Central memory CD8-positive, alpha-beta T cell (primary cell): ENCODE measurements around the gene AFP.
A peak's percentile ranks its signal among the peaks of the same experiment; 100 is the strongest.

Experiments used
- ATAC-seq: fragments of 150-1000 bp; cut with Tn5 transposase; replicated peaks from 2 replicates; pipeline ENCODE4 v1.10.0; 2022; ENCODE audit warnings: mild to moderate bottlenecking, moderate FRiP score, moderate number of reproducible peaks; ENCODE audit not compliant: poor library complexity, severe bottlenecking; ENCODE audit errors: extremely low read depth
- DNase-seq, 2 donors: peaks; one replicate each; pipeline ENCODE4 v3.0.0; 2021; ENCODE audit warnings: low spot score in 2 of 2
- H3K27ac Mint-ChIP-seq: one replicate; pipeline ENCODE4 v1.8.0; 2022; ENCODE audit warnings: low read depth, mild to moderate bottlenecking, moderate library complexity, mixed read lengths
- H3K27me3 Mint-ChIP-seq: one replicate; pipeline ENCODE4 v1.8.0; 2022; ENCODE audit warnings: mixed read lengths
- H3K36me3 Mint-ChIP-seq: one replicate; pipeline ENCODE4 v1.8.0; 2022; ENCODE audit warnings: mild to moderate bottlenecking, moderate library complexity, mixed read lengths; ENCODE audit not compliant: insufficient read depth
- H3K4me1 Mint-ChIP-seq: one replicate; pipeline ENCODE4 v1.8.0; 2022; ENCODE audit warnings: mixed read lengths
- H3K4me3 Mint-ChIP-seq: one replicate; pipeline ENCODE4 v1.8.0; 2022; ENCODE audit warnings: mild to moderate bottlenecking, moderate library complexity, mixed read lengths
- H3K9me3 Mint-ChIP-seq: one replicate; pipeline ENCODE4 v1.8.0; 2022; ENCODE audit warnings: mixed read lengths

The AFP gene

GRCh38 chr4:73460913-73461522 is 25.0 kb downstream of the AFP start:
- DNase-seq (no peak), ATAC-seq (no peak)
- Mint-ChIP-seq H3K9me3 (no peaks in the 10 kb centered on the region), H3K4me1 (no peaks in the 10 kb centered on the region), H3K36me3 (no peaks in the 10 kb centered on the region), H3K27me3 (no peaks in the 10 kb centered on the region), H3K4me3 (no peak overlapping the region), H3K27ac (peak overlapping the region; percentile 77)

- peaks cover 20% of the 10 kb centered on the region for H3K9me3 Mint-ChIP-seq
- H3K27ac Mint-ChIP-seq, result no peak overlapping the region
- DNase-seq (no peak), ATAC-seq (no peak)
- H3K27me3 Mint-ChIP-seq, result no peaks in the 10 kb centered on the region
- H3K4me3 Mint-ChIP-seq, result no peak overlapping the region
- no peaks in the 10 kb centered on the region for H3K4me1 Mint-ChIP-seq
- no peaks in the 10 kb centered on the region for H3K36me3 Mint-ChIP-seq
Measured at GRCh38 chr4:73468170-73468569, 32.1 kb downstream of the AFP start.

- H3K4me1 Mint-ChIP-seq, result no peaks in the 10 kb centered on the region
- H3K4me3 Mint-ChIP-seq, result no peak overlapping the region
- no peaks in the 10 kb centered on the region for H3K27me3 Mint-ChIP-seq
- H3K36me3 Mint-ChIP-seq, result no peaks in the 10 kb centered on the region
- no peak overlapping the region for H3K27ac Mint-ChIP-seq
- ATAC-seq (no peak), DNase-seq (no peak)
- peaks cover 25% of the 10 kb centered on the region for H3K9me3 Mint-ChIP-seq
Measured at GRCh38 chr4:73470728-73471127, 34.7 kb downstream of the AFP start.

- Mint-ChIP-seq H3K27ac (no peak overlapping the region), H3K36me3 (no peaks in the 10 kb centered on the region), H3K27me3 (no peaks in the 10 kb centered on the region), H3K9me3 (peaks cover 15% of the 10 kb centered on the region), H3K4me1 (no peaks in the 10 kb centered on the region), H3K4me3 (no peak overlapping the region)
- ATAC-seq, result no peak
- DNase-seq, result no peak
Measured at GRCh38 chr4:73477176-73477575, 41.2 kb downstream of the AFP start.

DNA sequence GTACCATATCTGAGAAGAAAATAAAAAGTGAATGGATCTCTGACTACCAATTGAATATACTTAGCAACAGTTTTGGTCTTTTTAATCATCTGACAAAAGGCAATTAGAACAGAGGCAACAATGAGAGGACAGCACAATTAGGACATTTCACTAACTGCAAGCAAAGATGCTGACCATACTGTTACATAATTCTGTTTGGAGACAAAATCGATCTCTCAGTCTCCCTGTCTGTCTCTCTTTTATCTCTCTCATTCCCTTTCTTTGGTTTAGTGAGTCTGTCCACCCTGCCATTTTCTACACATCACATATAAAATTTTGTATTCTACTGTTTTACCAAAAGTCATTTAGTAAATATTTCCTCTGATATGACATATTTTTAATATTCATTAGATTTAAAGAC is 43.3 kb downstream of the AFP start:
- H3K4me1 Mint-ChIP-seq, result no peaks in the 10 kb centered on the region
- H3K36me3 Mint-ChIP-seq, result no peaks in the 10 kb centered on the region
- no peaks in the 10 kb centered on the region for H3K9me3 Mint-ChIP-seq
- no peak for ATAC-seq
- no peak overlapping the region for H3K27ac Mint-ChIP-seq
- no peak for DNase-seq
- no peak overlapping the region for H3K4me3 Mint-ChIP-seq
- no peaks in the 10 kb centered on the region for H3K27me3 Mint-ChIP-seq

- Mint-ChIP-seq H3K27me3 (no peaks in the 10 kb centered on the region), H3K4me3 (no peak within 1 kb of the TSS), H3K36me3 (no peaks in the 10 kb centered on the region), H3K9me3 (no peaks in the 10 kb centered on the region), H3K27ac (no peak within 1 kb of the TSS), H3K4me1 (no peaks in the 10 kb centered on the region)
- no peak for DNase-seq
- no peak for ATAC-seq
Measured at GRCh38 chr4:73481358-73481757, 45.3 kb downstream of the AFP start, which contains the start of gene AFM. Gene AFM, plus strand, starts transcription at chr4:73481745. Its CDS starts 31 bp downstream, at chr4:73481776.

DNA sequence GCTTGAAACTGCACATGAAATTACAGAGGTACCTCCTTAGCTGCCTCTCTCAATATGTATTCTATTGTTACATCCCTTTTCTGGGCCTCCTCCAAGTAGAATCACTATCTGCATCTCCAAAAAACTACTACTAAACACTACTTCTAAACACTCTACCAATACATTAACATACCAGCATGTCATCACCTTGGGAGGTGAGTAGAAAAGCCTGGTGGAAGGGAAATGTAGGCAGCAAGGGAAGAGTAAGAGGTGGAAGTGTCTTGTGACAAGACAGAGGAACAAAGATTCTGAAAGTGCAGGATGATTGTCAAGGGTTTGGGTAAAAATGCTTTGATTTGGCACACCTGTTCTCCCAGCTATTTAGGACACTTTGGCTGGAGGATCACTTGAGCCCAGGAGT is 49.1 kb downstream of the AFP start:
- H3K4me3 Mint-ChIP-seq, result no peak overlapping the region
- no peaks in the 10 kb centered on the region for H3K4me1 Mint-ChIP-seq
- no peaks in the 10 kb centered on the region for H3K9me3 Mint-ChIP-seq
- DNase-seq (no peak), ATAC-seq (no peak)
- no peaks in the 10 kb centered on the region for H3K27me3 Mint-ChIP-seq
- no peaks in the 10 kb centered on the region for H3K36me3 Mint-ChIP-seq
- no peak overlapping the region for H3K27ac Mint-ChIP-seq

- no peak for ATAC-seq
- no peaks in the 10 kb centered on the region for H3K36me3 Mint-ChIP-seq
- no peak overlapping the region for H3K4me3 Mint-ChIP-seq
- H3K27ac Mint-ChIP-seq, result no peak overlapping the region
- no peaks in the 10 kb centered on the region for H3K27me3 Mint-ChIP-seq
- H3K9me3 Mint-ChIP-seq, result no peaks in the 10 kb centered on the region
- H3K4me1 Mint-ChIP-seq, result no peaks in the 10 kb centered on the region
- DNase-seq, result no peak
Measured at GRCh38 chr4:73485596-73485995, 49.6 kb downstream of the AFP start.

DNA sequence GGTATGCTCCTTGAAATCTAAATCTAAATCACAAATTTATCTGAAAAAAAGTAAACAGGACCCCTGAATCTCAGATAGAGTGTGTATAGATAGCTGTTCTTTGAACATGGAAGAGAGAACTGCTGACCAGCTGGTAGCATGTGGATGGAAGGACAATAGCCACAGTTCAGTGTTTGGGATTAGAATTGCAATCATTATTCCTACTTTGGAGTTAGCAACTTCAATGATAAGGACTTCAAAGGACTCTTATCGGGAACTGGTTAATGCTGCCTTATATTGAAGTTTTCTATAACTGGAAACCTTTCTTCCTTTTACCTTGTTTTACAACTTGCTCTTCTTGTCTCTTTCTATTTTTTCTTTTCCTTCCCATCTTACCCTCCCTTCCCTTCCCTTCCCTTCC is 50.5 kb downstream of the AFP start:
- ATAC-seq, result no peak
- no peaks in the 10 kb centered on the region for H3K4me1 Mint-ChIP-seq
- H3K36me3 Mint-ChIP-seq, result no peaks in the 10 kb centered on the region
- H3K27ac Mint-ChIP-seq, result no peak overlapping the region
- H3K9me3 Mint-ChIP-seq, result no peaks in the 10 kb centered on the region
- H3K27me3 Mint-ChIP-seq, result no peaks in the 10 kb centered on the region
- no peak for DNase-seq
- no peak overlapping the region for H3K4me3 Mint-ChIP-seq

GRCh38 chr4:73487233-73487632 is 51.2 kb downstream of the AFP start:
- no peak for DNase-seq
- H3K4me3 Mint-ChIP-seq, result no peak overlapping the region
- no peaks in the 10 kb centered on the region for H3K9me3 Mint-ChIP-seq
- no peaks in the 10 kb centered on the region for H3K27me3 Mint-ChIP-seq
- no peaks in the 10 kb centered on the region for H3K4me1 Mint-ChIP-seq
- no peaks in the 10 kb centered on the region for H3K36me3 Mint-ChIP-seq
- H3K27ac Mint-ChIP-seq, result no peak overlapping the region
- no peak for ATAC-seq

GRCh38 chr4:73499996-73500765 is 64.2 kb downstream of the AFP start:
- no peaks in the 10 kb centered on the region for H3K4me1 Mint-ChIP-seq
- H3K27me3 Mint-ChIP-seq, result no peaks in the 10 kb centered on the region
- no peak for ATAC-seq
- no peaks in the 10 kb centered on the region for H3K36me3 Mint-ChIP-seq
- no peak overlapping the region for H3K27ac Mint-ChIP-seq
- no peak for DNase-seq
- H3K9me3 Mint-ChIP-seq, result no peaks in the 10 kb centered on the region
- no peak overlapping the region for H3K4me3 Mint-ChIP-seq

DNA sequence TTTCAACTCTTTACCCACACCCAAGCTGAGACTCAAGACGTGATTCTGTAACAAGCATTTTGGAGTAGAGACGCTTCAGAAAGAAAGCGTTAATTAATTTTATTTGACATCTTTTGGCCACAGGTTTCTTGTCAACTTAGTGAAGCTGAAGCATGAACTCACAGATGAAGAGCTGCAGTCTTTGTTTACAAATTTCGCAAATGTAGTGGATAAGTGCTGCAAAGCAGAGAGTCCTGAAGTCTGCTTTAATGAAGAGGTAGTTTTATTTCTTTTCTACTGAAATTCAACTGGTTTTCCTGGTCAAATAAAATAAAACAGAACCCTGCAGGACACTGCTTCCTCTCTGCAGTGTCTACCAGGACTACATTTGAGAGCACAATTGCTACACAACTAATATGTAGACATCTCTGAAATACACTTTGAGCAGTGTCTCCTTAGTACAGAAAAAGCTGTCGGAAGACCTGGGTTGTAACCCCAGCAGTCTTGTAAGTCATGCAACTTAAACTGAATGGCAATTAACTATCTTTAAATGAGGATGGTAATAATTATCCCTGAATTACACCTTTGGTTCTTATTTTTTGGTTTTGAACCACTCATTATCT is 65.7 kb downstream of the AFP start:
- Mint-ChIP-seq H3K9me3 (no peaks in the 10 kb centered on the region), H3K4me3 (no peak overlapping the region), H3K27ac (no peak overlapping the region), H3K27me3 (no peaks in the 10 kb centered on the region), H3K36me3 (no peaks in the 10 kb centered on the region), H3K4me1 (no peaks in the 10 kb centered on the region)
- no peak for DNase-seq
- no peak for ATAC-seq

GRCh38 chr4:73505567-73505966 is 69.5 kb downstream of the AFP start:
- H3K9me3 Mint-ChIP-seq, result no peaks in the 10 kb centered on the region
- no peak for DNase-seq
- H3K4me3 Mint-ChIP-seq, result no peak overlapping the region
- ATAC-seq, result no peak
- no peaks in the 10 kb centered on the region for H3K4me1 Mint-ChIP-seq
- H3K27me3 Mint-ChIP-seq, result no peaks in the 10 kb centered on the region
- H3K27ac Mint-ChIP-seq, result no peak overlapping the region
- H3K36me3 Mint-ChIP-seq, result no peaks in the 10 kb centered on the region
